BE2C (cell line): Measurements from ENCODE around the gene CMTM2.
A peak's percentile ranks its signal among the peaks of the same experiment; 100 is the strongest.

ENCODE experiments used
- DNase-seq: peaks from one replicate; pipeline ENCODE4 v3.0.0-alpha.2; 2020
- H3K27me3 ChIP-seq: fragments of 250-450 bp; sonication (Bioruptor Pico); 2 replicates; pipeline ENCODE4 v1.5.1; 2020; ENCODE audit warnings: mild to moderate bottlenecking
- H3K36me3 ChIP-seq: fragments of 250-450 bp; sonication (Bioruptor Pico); 2 replicates; pipeline ENCODE4 v1.5.1; 2020; ENCODE audit warnings: mild to moderate bottlenecking
- H3K4me1 ChIP-seq: fragments of 250-450 bp; sonication (Bioruptor Pico); 2 replicates; pipeline ENCODE4 v1.5.1; 2020
- H3K4me3 ChIP-seq: 2 replicates; pipeline ENCODE4 v1.5.1; 2011; ENCODE audit warnings: low read depth, low read length
- H3K9me3 ChIP-seq: fragments of 250-450 bp; sonication (Bioruptor Pico); 2 replicates; pipeline ENCODE4 v1.5.1; 2020
- TF ChIP-seq, protein P1 (sequence below): IDR thresholded peaks from 2 replicates; pipeline ENCODE4 v1.5.1; 2012; ENCODE audit warnings: mild to moderate bottlenecking, low read depth, low read length

Gene CMTM2

DNA sequence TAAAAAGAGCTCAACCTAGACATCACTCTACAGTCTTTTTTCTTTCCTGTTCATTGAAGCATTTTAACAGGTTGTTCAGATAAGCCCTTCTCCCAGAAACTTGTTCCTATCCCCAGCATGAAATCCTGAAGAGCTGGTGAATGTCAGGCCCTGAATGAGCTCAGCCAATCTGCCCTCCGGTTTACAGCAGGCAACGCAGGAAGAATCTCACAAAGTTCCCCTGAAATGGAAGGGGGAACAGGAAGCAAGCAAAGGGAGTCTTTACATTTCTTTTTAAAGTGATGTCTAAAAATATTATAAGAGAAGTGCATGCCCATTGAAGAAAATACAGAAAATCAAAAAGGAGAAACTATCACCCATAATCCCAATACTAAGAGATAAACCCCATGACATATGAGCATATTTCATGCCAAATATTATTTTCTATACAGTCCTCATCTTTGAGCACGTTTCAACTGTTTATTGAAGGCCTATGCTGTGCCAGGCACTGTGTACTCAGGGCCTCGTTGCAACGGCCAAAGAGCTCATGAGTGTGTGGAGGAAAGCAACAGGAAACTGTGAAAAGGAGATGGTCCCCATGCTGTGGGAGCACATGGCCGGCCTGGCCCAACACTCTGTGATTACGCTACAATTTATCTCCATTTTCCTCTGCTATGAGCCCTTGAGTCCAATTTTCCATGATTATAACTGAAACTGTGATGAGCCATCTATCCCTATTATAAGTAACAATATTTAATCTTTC is 35.1 kb upstream of the CMTM2 start:
- no peaks in the 10 kb centered on the region for H3K36me3 ChIP-seq
- no peaks in the 10 kb centered on the region for H3K9me3 ChIP-seq
- DNase-seq = no peak
- H3K4me3 ChIP-seq = no peak overlapping the region
- H3K4me1 ChIP-seq = no peaks in the 10 kb centered on the region; the same call in 1 of the 2 replicates
- no peaks in the 10 kb centered on the region for H3K27me3 ChIP-seq
- TF ChIP-seq, protein P1, sequence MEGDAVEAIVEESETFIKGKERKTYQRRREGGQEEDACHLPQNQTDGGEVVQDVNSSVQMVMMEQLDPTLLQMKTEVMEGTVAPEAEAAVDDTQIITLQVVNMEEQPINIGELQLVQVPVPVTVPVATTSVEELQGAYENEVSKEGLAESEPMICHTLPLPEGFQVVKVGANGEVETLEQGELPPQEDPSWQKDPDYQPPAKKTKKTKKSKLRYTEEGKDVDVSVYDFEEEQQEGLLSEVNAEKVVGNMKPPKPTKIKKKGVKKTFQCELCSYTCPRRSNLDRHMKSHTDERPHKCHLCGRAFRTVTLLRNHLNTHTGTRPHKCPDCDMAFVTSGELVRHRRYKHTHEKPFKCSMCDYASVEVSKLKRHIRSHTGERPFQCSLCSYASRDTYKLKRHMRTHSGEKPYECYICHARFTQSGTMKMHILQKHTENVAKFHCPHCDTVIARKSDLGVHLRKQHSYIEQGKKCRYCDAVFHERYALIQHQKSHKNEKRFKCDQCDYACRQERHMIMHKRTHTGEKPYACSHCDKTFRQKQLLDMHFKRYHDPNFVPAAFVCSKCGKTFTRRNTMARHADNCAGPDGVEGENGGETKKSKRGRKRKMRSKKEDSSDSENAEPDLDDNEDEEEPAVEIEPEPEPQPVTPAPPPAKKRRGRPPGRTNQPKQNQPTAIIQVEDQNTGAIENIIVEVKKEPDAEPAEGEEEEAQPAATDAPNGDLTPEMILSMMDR = no peak

DNA sequence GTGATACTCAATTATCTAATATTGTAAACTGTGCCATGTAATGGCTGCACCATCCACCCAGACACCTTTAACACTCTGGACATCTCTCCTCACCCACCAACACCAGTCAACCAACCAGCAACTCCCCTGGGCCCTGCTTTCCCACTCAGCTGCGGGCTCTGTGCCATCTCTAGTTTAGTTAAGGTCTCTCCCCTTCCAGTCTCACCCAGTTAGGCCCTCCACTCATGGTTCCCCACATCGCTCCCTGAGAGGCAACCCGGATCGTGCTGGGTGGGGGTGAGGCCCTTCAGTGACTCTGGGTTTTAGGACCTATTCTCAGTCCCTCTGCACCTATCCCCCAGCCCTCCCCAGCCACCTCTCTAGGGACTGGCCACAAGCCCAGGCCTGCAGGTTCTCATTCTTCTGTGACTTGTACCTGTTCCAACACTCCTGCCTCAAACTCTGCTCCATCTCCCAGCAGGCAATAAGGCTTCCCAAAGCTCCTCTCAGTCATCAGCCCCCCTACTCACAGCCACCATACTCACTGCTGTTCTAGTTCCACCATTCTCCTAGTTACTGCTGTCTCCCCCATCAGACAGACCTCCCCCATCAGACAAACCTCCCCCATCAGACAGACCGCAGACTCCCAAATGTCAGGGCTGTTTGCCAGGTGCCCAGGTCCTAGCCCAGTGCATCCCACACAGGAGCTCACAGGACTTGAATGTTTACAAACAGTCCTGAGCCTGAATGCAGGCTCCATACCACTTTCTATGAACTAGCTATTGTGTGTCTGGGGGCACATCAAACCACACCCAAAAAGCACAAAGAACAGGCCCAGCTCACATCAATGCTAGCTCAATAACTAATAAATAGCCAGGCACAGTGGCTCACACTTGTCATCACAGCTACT is 31.9 kb upstream of the CMTM2 start:
- no peak for DNase-seq
- TF ChIP-seq, protein P1 = no peak

DNA sequence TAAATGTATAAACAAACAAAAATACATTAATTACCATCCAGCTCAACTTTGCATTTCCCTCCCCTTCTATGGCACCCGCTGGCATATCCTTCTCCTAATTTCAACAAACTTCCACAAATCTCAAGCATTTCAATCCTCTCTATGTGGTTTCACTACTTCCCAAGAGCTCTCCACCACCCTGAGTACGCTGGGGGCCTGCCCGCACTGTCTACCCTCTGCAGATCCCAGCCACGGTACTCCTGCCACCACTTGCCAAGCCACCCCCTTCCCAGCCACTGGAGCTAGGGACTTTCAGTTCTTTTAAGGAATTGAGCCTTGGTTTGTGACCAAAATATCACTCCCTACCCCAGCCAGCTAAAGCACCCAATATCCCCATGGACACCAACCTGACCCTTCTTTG is 31.2 kb upstream of the CMTM2 start:
- Histone ChIP-seq H3K36me3 (no peaks in the 10 kb centered on the region), H3K9me3 (no peaks in the 10 kb centered on the region), H3K4me3 (no peak overlapping the region), H3K4me1 (no peaks in the 10 kb centered on the region; the same call in 1 of the 2 replicates), H3K27me3 (no peaks in the 10 kb centered on the region)
- DNase-seq = no peak
- TF ChIP-seq, protein P1 = no peak

More for the DNA sequence above, 31.9 kb upstream of the CMTM2 start:
- Histone ChIP-seq H3K27me3 (no peaks in the 10 kb centered on the region), H3K4me1 (no peaks in the 10 kb centered on the region; the same call in 1 of the 2 replicates), H3K4me3 (no peak overlapping the region), H3K36me3 (no peaks in the 10 kb centered on the region), H3K9me3 (no peaks in the 10 kb centered on the region)

DNA sequence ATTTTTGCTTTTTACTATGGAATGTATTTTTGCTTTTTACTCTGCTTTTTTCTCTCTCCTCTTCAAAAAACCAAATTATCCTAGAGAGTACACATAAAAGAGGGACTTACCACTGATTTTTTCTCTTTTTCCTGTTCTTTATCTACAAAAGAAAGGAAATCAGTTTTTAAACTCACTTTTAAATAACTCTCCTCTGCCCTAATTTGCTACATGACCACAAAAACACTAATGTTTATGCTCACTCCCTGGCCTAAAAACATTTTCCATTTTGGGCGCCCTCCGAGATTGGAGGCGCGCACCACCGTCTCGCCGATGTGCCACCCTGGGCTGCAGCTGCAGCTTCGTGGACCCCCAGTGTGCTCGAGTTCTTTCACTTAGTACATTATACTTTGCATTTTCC is 30.4 kb upstream of the CMTM2 start:
- TF ChIP-seq, protein P1 = no peak
- Histone ChIP-seq H3K4me3 (no peak overlapping the region; the same call in 1 of the 2 replicates), H3K27me3 (no peaks in the 10 kb centered on the region), H3K36me3 (no peaks in the 10 kb centered on the region), H3K9me3 (no peaks in the 10 kb centered on the region), H3K4me1 (no peaks in the 10 kb centered on the region; the same call in 1 of the 2 replicates)
- no peak for DNase-seq

DNA sequence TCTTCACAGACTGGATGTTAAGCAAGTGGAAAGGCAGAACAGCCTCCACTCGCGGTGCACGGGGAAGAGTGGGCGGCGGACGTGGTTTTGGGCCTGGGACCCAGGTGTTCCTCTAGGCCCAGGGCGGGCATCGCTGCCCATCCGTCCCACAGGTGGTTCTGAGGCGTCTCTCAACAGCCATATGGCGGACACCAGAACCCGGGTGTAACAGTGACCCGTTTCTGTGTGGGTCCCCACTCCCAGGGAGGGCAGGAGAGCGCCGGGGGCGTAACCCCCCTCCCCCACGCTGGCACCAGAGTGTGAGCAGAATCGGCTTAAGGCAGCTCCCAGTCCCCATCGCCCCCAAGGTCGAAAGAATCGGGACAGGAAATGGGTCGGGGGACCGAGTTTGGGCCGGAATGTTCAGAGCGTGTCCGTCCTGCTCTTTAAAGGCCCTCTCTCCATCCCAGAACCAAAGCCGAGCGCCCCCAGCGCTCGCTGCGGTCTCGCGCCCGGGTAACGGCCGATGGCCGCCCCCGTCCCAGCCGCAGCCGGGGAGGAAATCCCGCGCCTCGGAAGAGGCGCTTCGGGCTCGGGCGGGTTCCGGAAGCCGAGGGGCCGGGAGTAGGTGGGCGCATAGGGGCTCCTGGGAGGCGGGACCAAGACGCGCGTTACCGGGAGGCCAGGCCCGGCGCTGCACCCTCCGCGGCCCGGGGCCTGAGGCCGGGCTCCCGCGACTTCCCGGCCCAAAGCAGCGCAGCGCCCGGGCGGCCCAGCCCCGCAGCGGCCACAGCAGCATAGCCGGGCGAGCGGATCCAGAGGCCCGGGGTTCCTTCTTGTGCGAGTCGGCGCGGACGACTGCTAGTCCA is 29.8 kb upstream of the CMTM2 start, which contains the start of gene TK2:
TSS of gene TK2 (minus strand) at position 839 of the 848 bp plus-strand sequence. CDS start at position 778, 61 bp downstream.
- no peaks in the 10 kb centered on the region; the same call in 1 of the 2 replicates for H3K4me1 ChIP-seq
- peak within 1 kb of the TSS; percentile 70 for H3K4me3 ChIP-seq
- TF ChIP-seq, protein P1 = no peak
- H3K27me3 ChIP-seq = no peaks in the 10 kb centered on the region
- DNase-seq = peak; percentile 67
- no peaks in the 10 kb centered on the region for H3K36me3 ChIP-seq
- H3K9me3 ChIP-seq = no peaks in the 10 kb centered on the region
